GM12801 (cell line): ENCODE measurements around the gene NUAK2.

ENCODE experiments used
- TF ChIP-seq, protein P1 (sequence below): IDR thresholded peaks from one replicate; pipeline ENCODE4 v1.5.1; 2011; ENCODE audit warnings: control low read depth; ENCODE audit not compliant: insufficient read length; ENCODE audit errors: extremely low read depth

NUAK2 gene

DNA sequence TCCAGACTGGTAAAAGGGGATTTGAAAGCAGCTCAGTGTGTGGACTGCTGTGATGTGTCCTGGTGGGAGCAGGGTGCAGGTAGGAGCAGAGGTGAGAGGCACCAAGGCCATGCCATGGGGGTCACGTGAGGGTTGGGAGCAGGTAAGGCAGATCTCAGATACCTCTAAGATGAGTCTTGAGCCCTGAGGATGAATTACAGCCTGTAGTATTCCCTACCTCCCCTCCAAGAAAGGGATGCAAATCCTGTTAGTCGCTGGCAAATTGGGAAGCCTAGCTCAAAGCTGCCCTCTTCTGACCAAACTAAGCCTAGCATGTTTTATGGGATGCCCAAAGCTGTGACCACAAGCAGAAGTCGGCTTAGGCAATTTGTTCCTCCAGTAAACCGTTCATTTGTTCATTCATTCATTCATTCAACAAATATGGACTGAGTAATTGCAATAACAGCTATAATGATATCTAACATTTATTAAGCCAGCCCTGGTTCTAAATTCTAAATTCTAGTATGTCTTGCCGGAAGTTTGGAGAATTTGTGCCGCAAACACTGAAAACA, 3.9 kb upstream of the NUAK2 start:
- TF ChIP-seq, protein P1, sequence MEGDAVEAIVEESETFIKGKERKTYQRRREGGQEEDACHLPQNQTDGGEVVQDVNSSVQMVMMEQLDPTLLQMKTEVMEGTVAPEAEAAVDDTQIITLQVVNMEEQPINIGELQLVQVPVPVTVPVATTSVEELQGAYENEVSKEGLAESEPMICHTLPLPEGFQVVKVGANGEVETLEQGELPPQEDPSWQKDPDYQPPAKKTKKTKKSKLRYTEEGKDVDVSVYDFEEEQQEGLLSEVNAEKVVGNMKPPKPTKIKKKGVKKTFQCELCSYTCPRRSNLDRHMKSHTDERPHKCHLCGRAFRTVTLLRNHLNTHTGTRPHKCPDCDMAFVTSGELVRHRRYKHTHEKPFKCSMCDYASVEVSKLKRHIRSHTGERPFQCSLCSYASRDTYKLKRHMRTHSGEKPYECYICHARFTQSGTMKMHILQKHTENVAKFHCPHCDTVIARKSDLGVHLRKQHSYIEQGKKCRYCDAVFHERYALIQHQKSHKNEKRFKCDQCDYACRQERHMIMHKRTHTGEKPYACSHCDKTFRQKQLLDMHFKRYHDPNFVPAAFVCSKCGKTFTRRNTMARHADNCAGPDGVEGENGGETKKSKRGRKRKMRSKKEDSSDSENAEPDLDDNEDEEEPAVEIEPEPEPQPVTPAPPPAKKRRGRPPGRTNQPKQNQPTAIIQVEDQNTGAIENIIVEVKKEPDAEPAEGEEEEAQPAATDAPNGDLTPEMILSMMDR: no peak

DNA sequence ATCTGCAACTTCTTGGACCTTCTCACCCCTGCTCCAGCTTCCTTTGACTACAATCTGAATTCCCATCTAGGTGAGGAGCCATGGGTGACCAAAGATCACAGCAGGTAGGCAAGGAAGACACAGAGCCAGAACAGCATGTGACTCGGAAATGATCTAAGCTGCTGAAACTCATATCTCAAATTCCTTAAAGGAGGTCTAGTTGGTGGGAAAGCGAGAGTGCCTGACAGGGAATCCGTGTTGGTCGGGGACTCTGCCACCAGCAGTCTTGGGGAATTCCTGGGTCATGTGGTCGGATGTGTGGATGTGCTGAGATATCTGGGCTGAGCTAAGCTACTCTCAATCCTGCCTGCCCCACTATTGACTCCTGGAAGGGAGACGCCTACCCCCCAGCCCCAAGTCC, 3.2 kb upstream of the NUAK2 start:
- TF ChIP-seq, protein P1: no peak

DNA sequence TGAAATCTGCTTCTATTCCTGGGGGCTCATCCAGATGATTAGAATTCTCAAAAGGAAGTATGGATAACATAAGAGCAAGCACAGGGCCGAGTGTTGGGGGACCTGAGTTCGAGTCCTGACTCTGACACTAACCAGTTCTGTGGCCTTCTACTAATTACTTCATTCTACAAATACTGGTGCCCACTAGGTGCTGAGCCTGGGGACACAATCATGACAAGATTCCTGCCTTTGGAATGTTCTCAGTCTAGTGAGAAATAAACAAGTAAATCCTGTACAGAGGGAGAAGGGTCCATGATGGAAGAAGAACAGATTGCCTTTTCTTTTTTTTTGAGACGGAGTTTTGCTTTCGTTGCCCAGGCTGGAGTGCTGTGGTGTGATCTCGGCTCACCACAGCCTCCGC, 2.2 kb upstream of the NUAK2 start:
- TF ChIP-seq, protein P1: no peak

DNA sequence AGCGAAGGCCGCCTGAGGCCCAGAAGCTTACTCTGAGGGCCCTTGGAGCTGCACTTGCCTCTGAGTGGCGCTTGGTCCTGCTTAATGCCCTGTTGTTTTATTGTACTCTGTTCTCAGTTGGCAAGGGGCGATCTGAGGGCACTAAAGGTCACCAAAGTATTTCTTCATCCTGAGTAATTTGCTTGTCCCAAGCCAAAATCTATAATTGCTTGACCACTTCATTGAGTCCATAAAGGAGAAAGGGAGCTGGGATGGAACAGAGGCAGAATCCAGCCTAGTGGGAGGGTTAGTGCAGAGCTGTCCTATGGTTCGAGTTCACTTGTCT, 376 bp upstream of the NUAK2 start:
- TF ChIP-seq, protein P1: no peak

DNA sequence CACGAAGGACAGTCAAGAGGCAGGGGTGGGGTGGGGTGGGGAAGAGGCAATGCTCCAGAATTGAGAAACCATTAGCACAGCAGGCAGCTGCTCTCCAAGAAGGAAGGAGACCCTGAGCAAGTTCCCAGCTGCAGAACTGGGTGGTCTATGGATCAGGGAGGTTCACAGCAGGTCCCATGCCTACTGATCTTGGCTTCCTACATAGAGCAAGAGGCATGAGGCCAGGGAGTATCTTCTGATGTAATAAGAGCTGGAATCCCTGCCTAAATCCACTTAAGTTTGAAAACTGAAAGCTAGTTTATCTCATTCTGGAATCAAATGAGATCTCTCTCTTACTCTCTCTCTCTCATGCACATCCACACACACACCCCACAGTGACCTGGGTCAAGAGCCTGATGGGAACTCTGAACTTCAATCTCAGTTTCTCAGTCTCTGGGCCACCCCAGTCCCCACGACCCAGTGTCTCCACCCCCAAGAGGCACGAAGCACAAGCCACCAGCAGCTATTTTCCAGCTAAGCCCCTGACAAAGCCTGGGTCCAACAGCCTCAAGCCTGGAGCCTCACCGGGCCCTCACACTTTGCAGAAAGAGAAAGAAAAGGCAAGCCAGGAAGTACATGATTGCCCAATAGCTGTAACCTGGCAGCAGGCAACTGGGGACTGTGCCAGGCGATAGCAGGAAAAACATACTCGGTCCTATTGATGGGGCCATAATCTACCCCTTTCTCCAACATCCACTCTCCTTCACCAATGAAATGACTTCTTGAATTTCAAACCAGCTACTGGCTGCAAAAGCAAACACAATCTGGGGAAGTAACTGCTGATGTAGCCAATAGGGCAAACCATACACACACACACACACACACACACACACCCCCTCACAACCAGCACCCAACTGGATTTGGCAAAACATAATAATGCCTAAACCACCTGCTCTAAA, 2.2 kb downstream of the NUAK2 start:
- TF ChIP-seq, protein P1: no peak

DNA sequence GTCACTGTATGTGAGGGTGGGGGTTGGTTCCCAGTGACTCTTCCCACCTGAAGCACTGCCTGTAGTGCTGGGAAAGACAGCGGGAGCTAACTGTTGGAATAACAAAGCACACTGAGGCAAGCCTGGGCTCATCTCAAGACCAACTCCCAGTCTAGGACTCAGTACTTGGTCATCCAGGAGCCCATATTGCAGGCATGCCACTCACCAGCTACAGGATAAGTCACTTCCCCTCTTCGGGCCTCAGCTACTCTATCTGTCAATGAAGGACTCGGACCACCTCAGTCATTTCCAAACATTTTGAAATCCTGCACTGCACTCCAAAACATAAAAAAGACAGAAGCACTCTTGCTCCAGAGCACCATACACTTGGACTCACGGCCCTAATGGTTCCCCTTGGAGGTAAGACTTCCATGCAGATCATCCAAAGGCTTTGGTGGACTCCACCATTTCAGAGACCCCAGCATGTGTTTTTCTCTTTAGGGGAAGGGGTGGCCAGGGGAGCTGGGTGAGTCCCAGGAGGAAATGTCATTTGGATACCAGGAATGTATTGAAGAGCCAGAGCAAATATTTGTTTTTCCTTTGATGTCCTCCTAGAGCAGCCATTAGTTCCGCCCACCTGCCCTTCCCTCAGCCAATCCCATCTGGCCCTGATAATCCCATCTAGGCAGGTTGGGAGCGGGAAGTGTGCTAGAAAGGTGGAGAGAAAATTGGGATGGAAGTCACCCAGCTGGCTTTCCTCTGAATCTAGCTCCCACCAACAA, 3.1 kb downstream of the NUAK2 start:
- TF ChIP-seq, protein P1: no peak

DNA sequence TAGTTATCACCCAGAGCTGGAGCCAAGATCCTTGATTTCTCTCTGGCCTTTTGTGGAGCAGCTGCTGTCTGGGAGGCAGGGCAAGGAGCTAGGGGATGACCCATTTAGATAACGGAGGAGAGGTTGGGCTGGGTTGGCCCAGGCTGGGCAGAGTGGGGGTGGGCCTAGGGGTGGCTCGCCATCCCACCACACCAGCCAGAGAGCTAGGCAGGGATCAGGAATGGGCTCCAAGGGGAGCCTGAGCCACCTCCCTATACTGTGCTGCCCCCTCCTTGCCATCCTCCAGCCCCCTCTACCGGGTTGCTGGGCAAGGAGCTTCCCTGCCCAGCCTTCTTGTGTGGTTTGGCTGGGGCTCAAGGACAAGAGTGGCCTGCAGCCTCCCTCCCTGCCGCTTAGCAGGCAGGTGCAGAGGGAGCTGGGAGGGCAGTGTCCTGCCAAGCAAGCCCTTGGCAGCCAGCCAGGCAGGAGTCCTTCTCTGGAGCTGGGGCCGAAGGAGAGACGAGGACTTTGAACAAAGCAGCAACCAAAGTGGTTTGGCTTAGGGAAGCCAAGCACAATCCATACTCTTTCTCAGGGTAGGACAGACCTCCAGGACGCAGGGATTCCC, 4.1 kb downstream of the NUAK2 start:
- TF ChIP-seq, protein P1: no peak
